GM21515 (cell line): ENCODE results near the gene PARN.

Experiments
- ATAC-seq: cut with Tn5 transposase; IDR thresholded peaks from one replicate; pipeline ENCODE4 v1.9.1; 2021; ENCODE audit not compliant: unreplicated experiment

Gene PARN

GRCh38 chr16:14501331-14502255 lies 128.5 kb downstream of the PARN start:
- no peak for ATAC-seq

- no peak for ATAC-seq
These were observed 129.3 kb downstream of the PARN start for GRCh38 chr16:14500791-14501190.

GRCh38 chr16:14499110-14499509 lies 130.9 kb downstream of the PARN start:
- no peak for ATAC-seq

GRCh38 chr16:14497245-14498082 lies 132.6 kb downstream of the PARN start:
- ATAC-seq = no peak

GRCh38 chr16:14496786-14497185 lies 133.3 kb downstream of the PARN start:
- no peak for ATAC-seq

- no peak for ATAC-seq
These were observed 133.9 kb downstream of the PARN start for GRCh38 chr16:14496047-14496770.

- ATAC-seq = no peak
These were observed 134.6 kb downstream of the PARN start for GRCh38 chr16:14495213-14496046.

- ATAC-seq = no peak
These were observed 135.6 kb downstream of the PARN start for GRCh38 chr16:14494396-14494966.

GRCh38 chr16:14493791-14494190 lies 136.3 kb downstream of the PARN start:
- ATAC-seq = no peak

- ATAC-seq = no peak
These were observed 137.4 kb downstream of the PARN start for GRCh38 chr16:14492614-14493013.

GRCh38 chr16:14491861-14492529 lies 138.1 kb downstream of the PARN start:
- no peak for ATAC-seq

GRCh38 chr16:14490235-14490634 lies 139.8 kb downstream of the PARN start:
- ATAC-seq = no peak

- ATAC-seq = no peak
These were observed 140.6 kb downstream of the PARN start for GRCh38 chr16:14489460-14489859.

- no peak for ATAC-seq
These were observed 142.5 kb downstream of the PARN start for GRCh38 chr16:14487579-14487978.

- ATAC-seq = no peak
These were observed 143.3 kb downstream of the PARN start for GRCh38 chr16:14486520-14487303.

- ATAC-seq = no peak
These were observed 144.1 kb downstream of the PARN start for GRCh38 chr16:14485811-14486519.

GRCh38 chr16:14485121-14485551 lies 144.9 kb downstream of the PARN start:
- ATAC-seq = no peak

- ATAC-seq = no peak
These were observed 146.2 kb downstream of the PARN start for GRCh38 chr16:14483819-14484385.
